ENCODE data around the gene SEMA6A. TPM values are rescaled to one million over a fixed set of nuclear protein-coding genes. Genes with fewer than 3 reads are reported as not detected.

SEMA6A gene
- polyA plus RNA-seq, 3 donors = 0.16 TPM; not detected in 2

- DNase-seq = no peak
- no peaks in the 10 kb centered on the region for H3K36me3 Mint-ChIP-seq
- intact Hi-C loops (cut with micrococcal nuclease) = no loop called here
- peaks cover 0 to 5% (median 3%) of the 10 kb centered on the region in 7 donors for H3K9me3 Mint-ChIP-seq
- no peak overlapping the region for H3K4me3 Mint-ChIP-seq
- TF ChIP-seq CTCF (IDR thresholded peaks at IDR 0.05) = no peak
- Histone ChIP-seq H3K27ac (ENCODE audit: low read depth in 1 of 2, low read length in 2 of 2) (no peak overlapping the region), H3K4me3 (replicated peaks in 1 of 3; ENCODE audit: low read depth in 2 of 3, low read length in 3 of 3) (no peak overlapping the region), H3K4me1 (ENCODE audit: control insufficient read depth in 1 of 2, insufficient read depth in 2 of 2, low read length in 2 of 2) (no peaks in the 10 kb centered on the region), H4K20me1 (ENCODE audit: insufficient read depth, low read length) (no peaks in the 10 kb centered on the region), H3K79me2 (ENCODE audit: insufficient read depth, low read length) (no peaks in the 10 kb centered on the region), H3K9me3 (replicated peaks in 1 of 2; ENCODE audit: control insufficient read depth in 1 of 2, insufficient read depth in 1 of 2, low read length in 2 of 2) (no peaks in the 10 kb centered on the region), H3K27me3 (ENCODE audit: control insufficient read depth in 2 of 2, insufficient read depth in 2 of 2, low read length in 2 of 2) (no peaks in the 10 kb centered on the region), H3K4me2 (replicated peaks; ENCODE audit: extremely low read depth, low read length, poor library complexity, severe bottlenecking) (no peak overlapping the region), H3K36me3 (replicated peaks in 1 of 2; ENCODE audit: control insufficient read depth in 1 of 2, insufficient read depth in 2 of 2, low read length in 2 of 2) (no peaks in the 10 kb centered on the region), H3K9ac (ENCODE audit: insufficient read depth, low read length, poor library complexity, severe bottlenecking) (no peak overlapping the region), H2AFZ (ENCODE audit: insufficient read depth, low read depth, low read length, poor library complexity, severe bottlenecking) (no peak overlapping the region)
- H3K27ac Mint-ChIP-seq = no peak overlapping the region
- H3K27me3 Mint-ChIP-seq (ENCODE audit: low read depth in 3 of 3) = peaks cover 0 to 1% (median 1%) of the 10 kb centered on the region in 3 donors
- no peaks in the 10 kb centered on the region for H3K4me1 Mint-ChIP-seq
- WGBS (ENCODE audit: insufficient coverage) = 93% methylated on average over 2 of the region's 3 CpGs
Observed at GRCh38 chr5:116595498-116595897, 20.9 kb upstream of the SEMA6A start.

- H3K4me3 Mint-ChIP-seq = no peak overlapping the region
- peaks cover 0 to 7% (median 5%) of the 10 kb centered on the region in 7 donors for H3K9me3 Mint-ChIP-seq
- Histone ChIP-seq H2AFZ (ENCODE audit: insufficient read depth, low read depth, low read length, poor library complexity, severe bottlenecking) (no peak overlapping the region), H3K4me3 (replicated peaks in 1 of 3; ENCODE audit: low read depth in 2 of 3, low read length in 3 of 3) (no peak overlapping the region), H3K79me2 (ENCODE audit: insufficient read depth, low read length) (no peaks in the 10 kb centered on the region), H3K4me2 (replicated peaks; ENCODE audit: extremely low read depth, low read length, poor library complexity, severe bottlenecking) (no peak overlapping the region), H3K27me3 (ENCODE audit: control insufficient read depth in 2 of 2, insufficient read depth in 2 of 2, low read length in 2 of 2) (no peaks in the 10 kb centered on the region), H3K4me1 (ENCODE audit: control insufficient read depth in 1 of 2, insufficient read depth in 2 of 2, low read length in 2 of 2) (no peaks in the 10 kb centered on the region), H3K36me3 (replicated peaks in 1 of 2; ENCODE audit: control insufficient read depth in 1 of 2, insufficient read depth in 2 of 2, low read length in 2 of 2) (no peaks in the 10 kb centered on the region), H3K9me3 (replicated peaks in 1 of 2; ENCODE audit: control insufficient read depth in 1 of 2, insufficient read depth in 1 of 2, low read length in 2 of 2) (no peaks in the 10 kb centered on the region), H3K9ac (ENCODE audit: insufficient read depth, low read length, poor library complexity, severe bottlenecking) (no peak overlapping the region), H3K27ac (ENCODE audit: low read depth in 1 of 2, low read length in 2 of 2) (no peak overlapping the region), H4K20me1 (ENCODE audit: insufficient read depth, low read length) (no peaks in the 10 kb centered on the region)
- no peak for DNase-seq
- TF ChIP-seq CTCF (IDR thresholded peaks at IDR 0.05) = no peak
- intact Hi-C loops (cut with micrococcal nuclease) = no loop called here
- WGBS (ENCODE audit: insufficient coverage) = 100% methylated on average over 1 of the region's 5 CpGs
- H3K4me1 Mint-ChIP-seq = no peaks in the 10 kb centered on the region
- peak overlapping the region in 1 of 7 donors; percentile 21 for H3K27ac Mint-ChIP-seq
- H3K36me3 Mint-ChIP-seq = no peaks in the 10 kb centered on the region
- peaks cover 0 to 1% (median 0%) of the 10 kb centered on the region in 3 donors for H3K27me3 Mint-ChIP-seq (ENCODE audit: low read depth in 3 of 3)
Observed at GRCh38 chr5:116593340-116593739, 18.7 kb upstream of the SEMA6A start.

All from CD14-positive monocyte (primary cell).